Heart right ventricle (tissue), 16 donors: ENCODE data around the gene DUSP22. TPM values are rescaled to one million over a fixed set of nuclear protein-coding genes. Genes with fewer than 3 reads are reported as not detected.

ENCODE experiments used
- ATAC-seq, 8 donors: fragments of 200-7000 bp; cut with Tn5 transposase; one replicate each; pipeline ENCODE4 v1.9.1; 2020; ENCODE audit warnings: mild to moderate bottlenecking in 8 of 8, moderate library complexity in 8 of 8, moderate number of reproducible peaks in 1 of 8
- DNase-seq, 2 donors: peaks; one replicate each; pipeline ENCODE4 v3.0.0-alpha.2; 2020
- H3K27ac ChIP-seq, 10 donors: fragments of 200-600 bp; sonication (generic) in 2 of 10; one replicate each; pipeline versions ENCODE4 v1.5.0 to v1.8.0; 2020 to 2022; ENCODE audit warnings: mild to moderate bottlenecking in 3 of 10
- H3K27me3 ChIP-seq, 7 donors: fragments of 200-600 bp; one replicate each; pipeline ENCODE4 v1.8.0; 2021 to 2022; ENCODE audit warnings: mild to moderate bottlenecking in 2 of 7
- H3K36me3 ChIP-seq, 9 donors: fragments of 200-600 bp; sonication (generic) in 1 of 9; one replicate each; pipeline versions ENCODE4 v1.5.0 to v1.8.0; 2020 to 2022; ENCODE audit warnings: mild to moderate bottlenecking in 2 of 9
- H3K4me1 ChIP-seq, 9 donors: fragments of 200-600 bp; sonication (generic) in 1 of 9; one replicate each; pipeline versions ENCODE4 v1.5.0 to v1.8.0; 2020 to 2022; ENCODE audit warnings: mild to moderate bottlenecking in 4 of 9
- H3K4me3 ChIP-seq, 10 donors: fragments of 200-600 bp; sonication (generic) in 2 of 10; one replicate each; pipeline versions ENCODE4 v1.5.0 to v1.8.0; 2020 to 2022; ENCODE audit warnings: mild to moderate bottlenecking in 7 of 10, moderate library complexity in 2 of 10
- H3K9me3 ChIP-seq, 11 donors: fragments of 200-600 bp in 10 of 11; sonication (generic) in 2 of 11; one replicate each; pipeline versions ENCODE4 v1.5.0 to v1.8.0; 2013 to 2022; ENCODE audit warnings: mild to moderate bottlenecking in 2 of 11, control low read depth in 1 of 11, moderate library complexity in 1 of 11
- WGBS, 2 donors: extraction: QIAGEN DNeasy Blood & Tissue Kit; methylation state at CpG; one replicate each; pipeline ENCODE4 v1.1.7; 2013; ENCODE audit warnings: inconsistent platforms in 1 of 2; 5-methylcytosine and 5-hydroxymethylcytosine counted together
- intact Hi-C, 10 donors: fragments of 100-400 bp; cut with DNase I; formaldehyde crosslinking; loops; one replicate each; pipeline versions ENCODE4 v1.11.1 to v1.14.2; 2022
- polyA plus RNA-seq, 2 donors: library from polyadenylated mRNA; stranded (reverse); fragments of 200-250 nt; gene quantifications; one replicate each; pipeline ENCODE4 v1.2.3, GENCODE V29; 2013
- total RNA-seq, 10 donors: library from RNA; stranded (reverse); fragmentation: NEBNext Ultra II Directional in 3 of 10; extraction: Animal tissue kit (Norgen Biotek cat#: 25700) in 3 of 10; gene quantifications; one replicate each; pipeline versions ENCODE4 v1.2.1 to v1.2.4, GENCODE V29; 2021 to 2023
- TF ChIP-seq, protein P1 (sequence below), 9 donors: fragments of 200-600 bp; sonication (generic) in 2 of 9; IDR thresholded peaks; one replicate each; pipeline versions ENCODE4 v1.5.0 to v1.8.0; 2021 to 2022; ENCODE audit warnings: antibody characterized with exemption in 9 of 9, mild to moderate bottlenecking in 5 of 9, moderate library complexity in 1 of 9
- donor health status: Arrhythmogenic right ventricular cardiomyopathy.
- donor health status: ischemic (EF 13 %, LVEDD 7.1; RV severe dilation, severe dysfunction).
- donor health status: healthy with polysubstance abuse.
- donor health status: DM: no; HTN: yes; CAD: no.
- donor health status: DM: no; HTN: no; CAD: no.
- donor health status: ischemic (EF 25% LVEDD 6.9; RV normal size, moderate dysfunction).
- donor health status: ischemic (EF 25% LVEDD 5.7; RV mildly dilated, moderate dysfunction).
- donor health status: healthy.
- donor health status: DM: yes; HTN: yes; CAD: no.
- donor health status: Ischemic cardiomyopathy.
- donor health status: ischemic (EF 35%, LVEDD 5.7; RV mildly dilated, moderate dysfunction).
- donor health status: nonischemic (EF 11% LVEDD 7.7; RV severe dilation, severe dysfunction).
- donor health status: DM: yes; HTN: yes; CAD: no.
- donor health status: PGD.
- donor health status: ischemic (EF 29% LVEDD 5.4; RV normal size, mild dysfunction).
- donor health status: nonischemic (EF 23%, LVEDD 6.1; RV moderate dilation, normal function).

The DUSP22 gene
- total and polyA plus RNA-seq, 12 donors: 32.0 to 70.4 (median 51.9) TPM

DNA sequence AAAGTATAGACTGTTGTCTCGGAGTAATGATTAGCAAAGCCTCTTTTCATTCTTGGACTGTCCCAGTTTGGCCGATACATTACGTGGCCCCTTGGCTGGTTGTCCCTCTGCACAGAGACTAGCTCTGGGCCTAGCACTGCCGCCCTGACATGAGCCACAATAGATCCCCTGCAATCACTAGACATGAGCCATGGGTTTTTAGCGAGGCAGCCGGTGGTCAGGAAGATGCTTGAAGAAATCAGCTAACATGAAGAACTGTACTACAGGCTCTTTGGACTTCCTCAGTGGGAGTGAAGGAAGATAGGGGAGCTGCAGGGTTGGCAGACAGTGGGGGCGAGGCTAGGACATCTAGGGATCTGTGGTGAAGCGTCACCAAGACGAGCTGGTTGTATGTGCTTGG is 11.0 kb downstream of the DUSP22 start:
- TF ChIP-seq, protein P1, sequence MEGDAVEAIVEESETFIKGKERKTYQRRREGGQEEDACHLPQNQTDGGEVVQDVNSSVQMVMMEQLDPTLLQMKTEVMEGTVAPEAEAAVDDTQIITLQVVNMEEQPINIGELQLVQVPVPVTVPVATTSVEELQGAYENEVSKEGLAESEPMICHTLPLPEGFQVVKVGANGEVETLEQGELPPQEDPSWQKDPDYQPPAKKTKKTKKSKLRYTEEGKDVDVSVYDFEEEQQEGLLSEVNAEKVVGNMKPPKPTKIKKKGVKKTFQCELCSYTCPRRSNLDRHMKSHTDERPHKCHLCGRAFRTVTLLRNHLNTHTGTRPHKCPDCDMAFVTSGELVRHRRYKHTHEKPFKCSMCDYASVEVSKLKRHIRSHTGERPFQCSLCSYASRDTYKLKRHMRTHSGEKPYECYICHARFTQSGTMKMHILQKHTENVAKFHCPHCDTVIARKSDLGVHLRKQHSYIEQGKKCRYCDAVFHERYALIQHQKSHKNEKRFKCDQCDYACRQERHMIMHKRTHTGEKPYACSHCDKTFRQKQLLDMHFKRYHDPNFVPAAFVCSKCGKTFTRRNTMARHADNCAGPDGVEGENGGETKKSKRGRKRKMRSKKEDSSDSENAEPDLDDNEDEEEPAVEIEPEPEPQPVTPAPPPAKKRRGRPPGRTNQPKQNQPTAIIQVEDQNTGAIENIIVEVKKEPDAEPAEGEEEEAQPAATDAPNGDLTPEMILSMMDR (IDR thresholded peaks at IDR 0.05): no peak
- Histone ChIP-seq H3K27me3 (no peaks in the 10 kb centered on the region), H3K27ac (no peak overlapping the region), H3K36me3 (peaks cover 0 to 35% (median 0%) of the 10 kb centered on the region in 9 donors), H3K4me3 (no peak overlapping the region), H3K9me3 (no peaks in the 10 kb centered on the region), H3K4me1 (peaks cover 5 to 47% (median 35%) of the 10 kb centered on the region in 9 donors)
- intact Hi-C loops: no loop called here
- WGBS, 2 donors: 89 to 94% methylated on average over 9 of the region's 9 CpGs
- DNase-seq: no peak
- ATAC-seq: no peak

DNA sequence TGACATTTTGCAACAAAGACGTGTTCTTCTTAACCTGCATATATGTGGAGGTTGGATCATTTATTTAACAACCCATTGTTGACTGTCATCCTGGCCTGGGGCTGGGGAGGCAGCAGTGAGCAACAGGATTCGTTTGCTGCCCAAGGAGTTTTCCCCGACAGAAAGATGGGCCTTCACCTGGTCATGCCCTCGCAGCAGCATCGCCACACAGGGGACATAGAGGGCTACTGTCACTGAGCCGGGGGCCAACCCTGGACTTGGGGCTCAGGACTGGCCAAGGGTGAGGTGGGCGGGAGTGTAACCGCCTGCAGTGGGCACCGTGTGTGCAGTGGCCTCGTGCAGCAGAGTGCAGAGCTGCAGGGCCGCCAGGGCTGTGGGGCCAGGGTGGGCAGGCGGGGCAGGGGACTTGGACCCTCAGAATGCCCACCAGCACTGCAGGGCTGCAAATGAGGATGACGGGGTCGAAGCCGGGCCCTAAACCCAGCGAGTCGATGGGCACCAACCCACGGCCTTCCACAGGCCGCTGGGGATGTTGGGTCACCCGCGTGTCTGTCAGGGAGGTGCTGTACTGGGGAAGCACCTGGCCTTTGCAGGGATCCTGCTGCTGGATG is 11.8 kb downstream of the DUSP22 start:
- no peaks in the 10 kb centered on the region for H3K9me3 ChIP-seq
- DNase-seq (no peak), ATAC-seq (peak in 1 of 8 donors; percentile 24)
- H3K27ac ChIP-seq: no peak overlapping the region
- peaks cover 5 to 40% (median 29%) of the 10 kb centered on the region in 9 donors for H3K4me1 ChIP-seq
- 89 to 94% methylated on average over 21 of the region's 21 CpGs for WGBS, 2 donors
- intact Hi-C loops: no loop called here
- no peak overlapping the region for H3K4me3 ChIP-seq
- TF ChIP-seq, protein P1 (IDR thresholded peaks at IDR 0.05): peak in 3 of 9 donors; percentile 7 to 11 (median 9)
- H3K27me3 ChIP-seq: no peaks in the 10 kb centered on the region
- H3K36me3 ChIP-seq: peaks cover 0 to 35% (median 0%) of the 10 kb centered on the region in 9 donors

DNA sequence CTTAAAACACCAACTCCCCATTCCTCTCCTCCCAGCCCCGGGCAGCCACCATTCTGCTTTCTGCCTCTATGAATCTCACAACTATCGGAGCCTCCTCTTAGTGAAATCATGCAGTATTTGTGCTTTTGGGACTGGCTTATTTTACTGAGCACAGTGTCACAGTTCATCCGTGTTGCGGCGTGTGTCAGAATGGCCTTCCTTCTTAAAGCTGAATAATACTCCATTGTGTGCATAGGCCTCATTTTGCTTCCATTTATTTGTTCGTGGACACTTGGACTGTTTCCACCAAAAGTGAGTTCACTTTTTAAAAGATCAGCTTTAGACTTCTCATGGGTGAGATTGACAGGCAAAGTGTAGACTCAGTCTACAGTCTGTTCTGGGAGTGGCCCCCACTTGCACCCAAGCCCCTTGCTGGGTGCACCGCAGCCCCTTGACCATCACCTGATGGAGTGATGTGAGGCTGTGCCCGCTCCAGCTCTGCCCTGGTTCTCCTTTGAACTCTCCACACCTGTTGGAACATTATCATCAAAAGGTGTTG is 12.6 kb downstream of the DUSP22 start:
- no peak overlapping the region for H3K27ac ChIP-seq
- TF ChIP-seq, protein P1 (IDR thresholded peaks at IDR 0.05): no peak
- H3K4me1 ChIP-seq: peaks cover 5 to 34% (median 25%) of the 10 kb centered on the region in 9 donors
- ATAC-seq: no peak
- H3K27me3 ChIP-seq: no peaks in the 10 kb centered on the region
- WGBS, 2 donors: 82 to 84% methylated on average over 8 of the region's 8 CpGs
- no peaks in the 10 kb centered on the region for H3K9me3 ChIP-seq
- intact Hi-C loops: no loop called here
- peaks cover 0 to 35% (median 0%) of the 10 kb centered on the region in 9 donors for H3K36me3 ChIP-seq
- no peak overlapping the region for H3K4me3 ChIP-seq
- DNase-seq: no peak

DNA sequence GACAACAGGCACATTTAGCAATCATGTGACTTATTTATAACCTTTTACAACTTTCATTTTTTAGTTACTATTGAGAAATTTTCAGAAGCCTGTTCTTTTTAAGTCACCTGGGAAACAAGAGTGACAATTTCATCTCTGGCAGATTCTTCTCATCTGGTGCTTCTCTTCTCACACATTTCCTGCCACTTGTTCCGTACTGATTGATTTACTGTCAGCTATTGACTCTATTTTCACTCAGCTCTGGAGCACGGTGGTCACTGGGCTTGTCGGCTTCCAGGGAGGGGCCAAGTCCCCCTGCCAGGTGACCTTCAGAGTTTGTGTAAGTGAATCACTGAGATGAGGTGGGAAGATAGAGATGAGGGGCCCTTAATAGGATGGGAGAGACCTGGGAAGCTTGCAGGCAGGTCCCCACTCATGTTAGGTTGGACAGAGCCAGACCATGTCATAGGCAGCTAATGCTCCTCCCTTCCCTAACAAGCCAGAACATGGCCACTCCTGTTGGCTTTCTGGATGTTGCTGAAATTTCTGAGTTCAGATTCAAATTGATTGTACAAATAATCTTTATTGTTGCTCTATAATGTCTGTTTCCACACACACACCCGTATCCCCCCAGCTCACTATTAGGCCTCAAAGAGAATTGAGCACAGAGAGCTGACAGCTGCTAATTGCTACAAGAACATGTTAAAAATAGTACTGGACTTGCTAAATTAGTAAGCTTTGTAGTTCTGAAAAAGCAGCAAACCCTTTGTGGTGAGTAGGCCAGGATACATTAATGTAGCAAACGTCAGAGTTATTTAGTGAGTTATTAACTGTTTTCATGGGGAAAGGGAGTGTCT is 13.3 kb downstream of the DUSP22 start:
- peak overlapping the region in 4 of 10 donors; percentile 4 to 25 (median 20) for H3K27ac ChIP-seq
- DNase-seq (no peak), ATAC-seq (peak in 2 of 8 donors; percentile 34 to 38)
- intact Hi-C loops: no loop called here
- peaks cover 0 to 35% (median 0%) of the 10 kb centered on the region in 9 donors for H3K36me3 ChIP-seq
- H3K4me3 ChIP-seq: no peak overlapping the region
- no peaks in the 10 kb centered on the region for H3K27me3 ChIP-seq
- WGBS, 2 donors: 64 to 65% methylated on average over 5 of the region's 5 CpGs
- peaks cover 5 to 34% (median 24%) of the 10 kb centered on the region in 9 donors for H3K4me1 ChIP-seq
- no peaks in the 10 kb centered on the region for H3K9me3 ChIP-seq
- TF ChIP-seq, protein P1 (IDR thresholded peaks at IDR 0.05): no peak
